ENCODE results near the gene C1QTNF5.

- TF ChIP-seq PATZ1 (tag by site-specific recombination; IDR thresholded peaks at IDR 0.05), result no peak
- TF ChIP-seq CTCF (tag by site-specific recombination; IDR thresholded peaks at IDR 0.05), result no peak
- TF ChIP-seq ZBTB7A (tag by site-specific recombination; IDR thresholded peaks at IDR 0.05; ENCODE audit: low read depth), result no peak
- TF ChIP-seq ZNF701 (tag by site-specific recombination; IDR thresholded peaks at IDR 0.05), result no peak
- TF ChIP-seq YY1 (tag by site-specific recombination; IDR thresholded peaks at IDR 0.05), result no peak
- no peak for TF ChIP-seq ZNF670 (tag by site-specific recombination; IDR thresholded peaks at IDR 0.05; ENCODE audit: low read depth)
- no peak for TF ChIP-seq ZNF280D (tag by site-specific recombination; IDR thresholded peaks at IDR 0.05)
- no peak for TF ChIP-seq ZBTB44 (tag by site-specific recombination; IDR thresholded peaks at IDR 0.05)
- no peak for TF ChIP-seq ZNF660 (tag by site-specific recombination; IDR thresholded peaks at IDR 0.05)
Observed at GRCh38 chr11:119373059-119373920, 32.6 kb upstream of the C1QTNF5 start.
